HG03135 (cell line): ENCODE data around the gene DNER.
"Not testable (repeated sequence)": the region's sequence is repeated elsewhere in the genome, so short reads cannot be mapped to it uniquely, and the experiment has no call there.

ENCODE experiments used
- ATAC-seq: cut with Tn5 transposase; IDR thresholded peaks from one replicate; pipeline ENCODE4 v1.9.1; 2021; ENCODE audit warnings: mild to moderate bottlenecking, moderate library complexity; ENCODE audit not compliant: unreplicated experiment

The DNER gene

DNA sequence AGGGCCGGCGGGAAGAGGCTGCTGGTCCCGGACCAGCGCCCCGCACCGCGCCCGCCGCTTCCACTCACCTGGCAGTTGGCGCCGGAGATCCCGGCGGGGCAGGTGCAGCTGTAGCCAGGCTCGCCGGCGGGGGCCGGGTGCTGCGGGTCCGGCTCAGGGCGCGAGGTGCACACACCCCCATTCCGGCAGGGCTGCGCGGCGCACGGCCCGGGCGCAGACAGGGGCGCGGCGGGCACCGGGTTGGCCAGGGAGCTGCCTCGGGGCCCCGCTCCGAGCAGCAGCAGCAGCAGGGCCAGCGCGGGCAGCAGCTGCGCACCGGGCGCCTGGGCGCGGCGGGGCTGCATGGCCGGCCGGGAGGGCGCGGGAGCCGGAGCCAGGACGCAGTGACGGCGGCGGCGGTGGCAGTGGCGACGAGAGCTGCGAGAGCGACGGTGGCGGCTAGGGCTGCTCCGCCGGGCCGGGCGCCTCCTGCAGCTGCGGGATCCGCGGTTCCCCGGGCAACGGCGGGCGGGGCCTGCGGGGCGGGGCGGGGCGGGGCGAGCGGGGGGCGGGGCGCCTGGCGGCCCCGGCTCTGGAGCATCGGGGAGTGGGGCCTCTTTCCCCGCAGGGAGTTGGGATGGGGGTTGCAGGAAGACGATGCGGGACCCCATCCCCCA is at the start of gene DNER:
TSS of gene DNER (minus strand) at position 476 of the 656 bp plus-strand sequence. CDS start at position 344, 132 bp downstream.
- peak; percentile 76 for ATAC-seq

- no peak for ATAC-seq
These were observed 47.3 kb upstream of the DNER start for GRCh38 chr2:229761663-229762062.

DNA sequence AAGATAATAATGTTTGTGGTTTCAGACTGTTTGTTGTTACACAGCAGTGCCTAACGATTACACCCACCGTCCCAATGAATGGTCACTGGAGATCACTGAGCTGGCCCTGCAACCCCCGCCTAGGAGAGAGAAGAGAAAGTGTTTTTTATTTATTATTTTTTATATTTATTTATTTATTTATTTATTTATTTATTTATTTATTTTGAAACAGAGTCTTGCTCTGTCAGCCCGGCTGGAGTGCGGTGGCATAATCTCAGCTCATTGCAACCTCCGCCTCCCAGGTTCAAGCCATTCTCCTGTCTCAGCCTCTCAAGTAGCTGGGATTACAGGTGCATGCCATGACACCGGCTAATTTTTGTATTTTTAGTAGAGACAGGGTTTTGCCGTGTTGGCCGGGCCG is 43.1 kb upstream of the DNER start:
- ATAC-seq, result not testable (repeated sequence)

DNA sequence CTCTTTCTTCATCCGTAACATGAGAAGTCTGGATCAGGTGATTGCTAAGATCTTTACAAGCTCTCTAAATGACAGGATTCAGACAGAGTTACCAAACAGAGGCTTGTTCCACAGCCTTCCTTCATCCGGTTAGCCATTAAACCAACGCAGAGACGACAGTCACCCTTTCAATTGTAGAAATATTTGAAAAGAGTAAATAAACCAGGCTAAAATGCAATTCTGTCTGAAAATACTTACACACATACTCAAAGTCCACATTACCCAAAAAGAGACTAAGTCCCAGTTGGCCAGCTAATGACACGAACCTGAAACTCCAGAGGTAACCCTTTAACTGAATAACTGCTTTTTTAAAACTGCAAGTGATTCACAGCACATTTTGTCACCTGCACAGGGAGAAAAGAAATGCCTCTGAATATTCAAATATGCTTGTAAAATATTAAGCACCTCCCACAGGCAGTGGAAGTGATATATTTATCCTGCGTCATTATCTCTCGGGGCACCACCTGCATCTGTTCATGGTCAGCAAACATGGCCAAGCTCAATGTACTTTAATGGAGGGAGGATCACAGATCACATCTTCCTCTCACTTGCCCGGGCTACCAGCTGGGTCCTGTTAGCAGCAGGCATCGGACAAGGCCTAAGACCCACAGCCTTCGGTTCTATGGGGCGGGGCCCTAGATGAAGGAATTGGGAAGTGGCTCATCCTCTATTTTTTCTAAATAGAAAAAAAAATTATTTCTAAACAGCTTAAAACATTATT is 38.8 kb upstream of the DNER start:
- ATAC-seq, result no peak

- no peak for ATAC-seq
These were observed 35.4 kb upstream of the DNER start for GRCh38 chr2:229749779-229750178.

GRCh38 chr2:229748950-229749349 is 34.6 kb upstream of the DNER start:
- ATAC-seq, result no peak

DNA sequence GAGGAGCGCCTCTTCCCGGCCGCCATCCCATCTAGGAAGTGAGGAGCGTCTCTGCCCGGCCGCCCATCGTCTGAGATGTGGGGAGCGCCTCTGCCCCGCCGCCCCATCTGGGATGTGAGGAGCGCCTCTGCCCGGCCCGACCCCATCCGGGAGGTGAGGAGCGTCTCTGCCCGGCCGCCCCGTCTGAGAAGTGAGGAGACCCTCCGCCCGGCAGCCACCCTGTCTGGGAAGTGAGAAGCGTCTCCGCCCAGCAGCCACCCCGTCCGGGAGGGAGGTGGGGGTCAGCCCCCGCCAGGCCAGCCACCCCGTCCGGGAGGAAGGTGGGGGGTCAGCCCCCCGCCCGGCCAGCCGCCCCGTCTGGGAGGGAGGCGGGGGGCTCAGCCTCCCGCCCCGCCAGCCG is 28.3 kb upstream of the DNER start:
- ATAC-seq, result not testable (repeated sequence)

- no peak for ATAC-seq
These were observed 25.9 kb upstream of the DNER start for GRCh38 chr2:229740279-229740678.

GRCh38 chr2:229738024-229738625 is 23.8 kb upstream of the DNER start:
- ATAC-seq, result no peak

DNA sequence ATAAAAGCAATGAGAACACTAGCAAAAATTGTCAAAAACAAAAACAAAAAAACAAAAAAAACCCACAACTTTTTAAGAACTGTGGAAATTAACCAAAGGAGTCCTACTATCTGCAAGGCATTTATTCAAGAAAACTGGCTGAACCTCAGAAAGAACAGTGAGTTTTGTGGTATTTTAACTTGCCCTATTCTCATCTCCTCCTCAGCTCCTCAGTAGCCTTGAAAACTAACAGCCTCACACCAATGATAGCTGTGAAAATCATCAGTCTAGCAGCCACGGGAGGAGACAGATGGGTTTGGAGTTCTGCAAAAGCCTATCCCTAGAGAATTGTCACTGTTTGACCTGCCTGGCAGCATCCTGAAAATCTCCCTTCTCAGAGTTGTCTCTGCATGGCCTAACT is 20.1 kb upstream of the DNER start:
- no peak for ATAC-seq

DNA sequence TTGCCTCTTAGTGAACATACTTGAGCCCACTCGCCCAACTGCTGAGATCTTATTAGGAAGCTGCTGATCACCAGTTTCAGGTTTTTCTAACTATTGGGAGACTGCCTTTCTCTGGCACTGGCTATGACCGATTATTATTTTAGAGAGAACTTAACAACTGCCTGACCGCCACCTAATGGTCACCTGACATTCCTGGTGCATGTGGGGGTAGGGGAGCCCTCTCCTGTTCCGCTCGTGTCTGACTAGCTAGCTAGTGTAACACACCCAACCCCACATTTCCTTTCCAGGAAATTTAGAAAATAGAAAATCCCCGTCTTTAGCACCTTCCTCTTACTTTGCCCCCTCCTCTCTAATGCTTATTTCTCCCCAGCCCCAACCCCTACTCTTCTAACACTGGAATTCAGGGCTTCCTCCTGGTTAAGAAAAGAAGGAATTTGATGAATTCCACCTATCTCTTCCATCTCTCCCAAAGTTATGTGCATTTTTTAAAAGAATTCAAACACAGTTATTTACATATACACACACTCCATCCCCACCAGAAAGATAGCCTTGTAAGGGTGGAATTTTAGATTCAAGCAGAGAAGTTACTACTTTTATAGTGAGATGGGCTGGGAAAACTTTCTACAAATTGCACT is 19.4 kb upstream of the DNER start:
- no peak for ATAC-seq

DNA sequence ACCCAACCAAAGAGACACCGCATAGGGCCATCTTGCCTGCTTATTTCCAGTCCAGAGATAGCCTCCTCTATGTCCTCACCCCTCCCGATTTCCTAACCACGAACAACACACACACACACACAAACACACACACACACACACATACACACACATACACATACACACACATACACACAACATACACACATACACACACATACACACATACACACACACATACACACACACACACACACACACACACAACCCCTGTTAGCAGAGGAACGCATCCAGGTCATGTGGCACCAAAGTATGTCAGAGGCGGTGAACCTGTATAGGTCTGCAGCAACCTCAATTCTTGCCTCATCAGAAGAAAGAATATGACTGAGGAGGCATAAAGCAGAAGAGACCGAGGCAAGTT is 18.5 kb upstream of the DNER start:
- ATAC-seq, result no peak

DNA sequence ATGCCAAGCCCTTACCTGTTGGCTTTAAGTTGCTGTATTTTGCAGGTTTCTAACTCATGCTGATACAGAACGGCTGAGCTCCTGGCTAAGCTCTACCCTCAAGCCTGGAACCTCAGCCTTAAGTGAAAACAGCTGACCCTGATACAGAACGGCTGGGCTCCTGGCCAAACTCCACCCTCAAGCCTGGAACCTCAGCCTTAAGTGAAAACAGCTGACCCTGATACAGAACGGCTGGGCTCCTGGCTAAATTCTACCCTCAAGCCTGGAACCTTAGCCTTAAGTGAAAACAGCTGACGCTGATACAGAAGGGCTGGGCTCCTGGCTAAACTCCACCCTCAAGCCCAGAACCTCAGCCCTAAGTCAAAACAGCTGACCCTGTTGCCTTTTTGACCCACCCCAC is 17.6 kb upstream of the DNER start:
- no peak for ATAC-seq

DNA sequence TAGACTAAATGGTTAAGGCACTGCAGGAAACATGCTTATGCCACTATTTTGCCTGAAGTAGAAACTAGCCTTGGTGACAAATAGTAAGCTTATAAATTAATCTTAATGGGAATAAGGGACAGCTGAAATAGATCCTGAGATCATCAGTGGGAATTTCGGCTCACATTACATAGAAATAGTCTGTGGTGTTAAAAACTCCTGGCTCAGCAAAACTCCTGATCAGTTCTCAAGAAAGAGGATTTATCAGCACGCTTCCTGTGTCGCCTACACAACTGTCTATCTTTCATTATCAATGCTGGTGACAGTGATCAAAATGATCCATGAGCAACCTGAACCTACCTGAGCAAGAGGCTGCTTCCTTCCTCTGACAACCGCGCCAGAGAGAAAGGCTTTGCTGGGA is 17.0 kb upstream of the DNER start:
- no peak for ATAC-seq

DNA sequence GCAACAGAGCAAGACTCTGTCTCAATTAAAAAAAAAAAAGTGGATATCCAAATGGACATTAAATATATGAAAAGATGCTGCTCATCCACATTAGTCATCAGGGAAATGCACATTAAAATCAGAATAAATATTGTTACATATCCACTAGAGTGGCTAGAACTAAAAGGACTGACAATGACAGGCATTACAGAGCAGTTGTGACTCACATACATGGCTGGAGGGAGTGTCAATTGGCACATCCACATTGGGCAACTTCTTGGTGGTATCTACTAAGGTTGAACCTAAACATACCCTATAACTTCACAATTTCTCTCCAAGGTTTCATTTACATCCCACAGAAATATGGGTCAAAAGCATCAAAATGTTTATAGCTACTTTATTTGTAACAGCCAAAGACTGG is 14.0 kb upstream of the DNER start:
- ATAC-seq, result no peak

GRCh38 chr2:229726643-229727042 is 12.3 kb upstream of the DNER start:
- no peak for ATAC-seq

DNA sequence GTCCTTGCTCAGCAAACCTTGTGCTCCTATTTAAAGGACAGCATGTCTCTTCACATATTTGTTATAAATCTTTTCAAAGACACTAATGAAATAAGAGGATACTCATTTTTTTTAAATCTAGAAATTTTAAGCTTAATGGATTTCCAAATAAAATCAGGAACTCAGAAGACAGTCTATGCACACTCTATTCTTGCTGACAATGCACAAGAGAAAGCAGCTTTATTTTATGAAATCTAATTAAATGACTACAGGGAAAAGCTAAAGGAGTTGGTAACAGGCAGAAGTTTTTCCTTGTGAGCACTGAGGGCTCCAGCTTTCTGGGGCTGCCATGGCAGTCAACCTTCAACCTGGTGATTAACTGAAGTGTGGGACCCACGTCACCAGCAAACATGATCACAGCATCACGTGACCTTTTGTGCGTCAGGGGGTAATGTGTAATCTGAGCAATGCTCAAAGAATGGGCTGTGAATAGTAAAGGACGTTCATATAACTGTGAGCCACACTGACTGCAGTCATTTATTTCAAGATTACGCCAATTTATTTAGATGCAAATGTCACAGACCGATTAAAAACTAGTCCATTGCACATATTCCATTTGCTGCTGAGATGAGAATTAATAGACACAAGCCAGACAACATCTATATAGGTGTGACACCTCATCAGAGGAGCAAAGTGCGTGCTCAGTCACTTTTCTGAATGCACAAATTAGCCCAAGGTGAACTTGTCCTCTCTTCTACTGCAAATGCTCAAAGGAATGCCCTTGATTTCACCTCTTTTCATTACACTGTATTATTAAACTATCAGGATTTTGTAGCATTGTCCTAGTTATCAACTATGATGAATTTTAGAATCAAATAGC is 11.6 kb upstream of the DNER start:
- ATAC-seq, result no peak

DNA sequence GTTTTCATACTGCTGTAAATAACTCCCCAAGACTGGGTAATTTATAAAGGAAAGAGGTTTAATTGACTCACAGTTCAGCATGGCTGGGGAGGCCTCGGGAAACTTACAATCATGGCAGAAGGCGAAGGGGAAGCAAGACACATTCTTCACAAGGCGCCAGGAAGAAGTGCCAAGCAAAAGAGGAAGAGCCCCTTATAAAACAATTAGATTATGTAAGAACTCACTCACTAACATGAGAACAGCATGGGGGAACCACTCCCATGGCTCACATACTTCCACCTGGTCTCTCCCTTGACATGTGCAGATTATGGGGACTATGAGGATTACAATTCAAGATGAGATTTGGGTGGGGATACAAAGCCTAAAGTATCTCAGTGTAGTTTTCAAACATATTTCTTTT is 8.8 kb upstream of the DNER start:
- ATAC-seq, result not testable (repeated sequence)

DNA sequence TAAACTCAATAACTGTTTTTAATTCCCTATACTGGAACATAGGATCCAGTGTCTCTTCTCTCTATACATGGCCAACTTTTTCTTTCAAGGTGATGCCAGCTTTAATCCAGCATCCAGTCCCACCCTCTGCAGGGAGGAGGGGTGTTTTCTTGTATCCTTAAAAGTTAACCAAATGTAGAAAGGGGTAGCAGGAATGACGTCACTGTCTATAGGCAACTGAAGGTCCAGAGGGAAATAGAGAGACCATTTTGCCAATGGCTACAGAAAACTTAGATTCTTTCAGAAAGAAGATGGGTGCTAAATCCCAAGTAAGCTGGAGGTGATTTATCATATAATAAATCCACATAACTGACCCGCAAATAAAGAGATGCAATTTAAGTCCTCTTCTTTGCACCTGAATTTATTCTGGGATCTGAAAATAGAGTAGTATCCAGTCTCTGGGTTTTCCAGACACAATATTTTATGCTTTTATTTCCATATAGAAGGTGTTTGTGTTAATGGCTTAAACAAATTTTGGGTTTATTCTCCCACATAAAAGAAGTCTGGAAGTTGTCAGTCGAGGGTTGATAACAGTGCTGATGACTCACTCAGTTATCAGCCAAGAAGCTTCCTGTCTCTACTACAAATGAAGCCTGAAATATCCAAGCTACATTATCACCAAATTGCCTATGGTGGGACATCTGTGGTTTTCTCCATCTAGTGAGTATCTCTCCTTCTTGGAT is 5.7 kb upstream of the DNER start:
- no peak for ATAC-seq

DNA sequence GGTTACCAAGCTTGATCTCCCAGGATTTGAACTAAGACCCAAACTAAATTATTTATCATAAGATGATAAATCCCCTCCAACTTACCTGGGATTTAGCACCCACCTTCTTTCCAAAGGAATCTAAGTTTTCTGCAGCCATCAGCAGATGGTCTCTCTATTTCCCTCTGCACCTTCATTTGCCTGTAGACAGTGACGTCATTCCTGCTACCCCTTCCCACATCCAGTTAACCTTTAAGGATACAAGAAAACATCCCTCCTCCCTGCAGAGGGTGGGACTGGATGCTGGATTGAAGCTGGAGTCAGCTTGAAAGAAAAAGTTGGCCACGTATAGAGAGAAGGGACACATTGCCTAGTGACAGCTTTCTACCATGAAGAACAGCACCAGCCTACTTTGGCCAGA is 3.7 kb upstream of the DNER start:
- no peak for ATAC-seq
